Chondrocyte (in vitro differentiated cells): ENCODE data around the gene SENP8. TPM values are rescaled to one million over a fixed set of nuclear protein-coding genes. Genes with fewer than 3 reads are reported as not detected.
A peak's percentile ranks its signal among the peaks of the same experiment; 100 is the strongest.

Source experiments
- DNase-seq: peaks from one replicate; pipeline ENCODE4 v3.0.0; 2021; ENCODE audit warnings: mixed read lengths, low spot score
- H3K27ac Mint-ChIP-seq: one replicate; pipeline ENCODE4 v1.8.0; 2021; ENCODE audit warnings: mild to moderate bottlenecking, moderate library complexity, mixed read lengths; ENCODE audit not compliant: unreplicated experiment
- H3K27me3 Mint-ChIP-seq: 2 replicates; pipeline ENCODE4 v1.8.0; 2021; ENCODE audit warnings: low read depth, mixed read lengths
- H3K36me3 Mint-ChIP-seq: 2 replicates; pipeline ENCODE4 v1.8.0; 2021; ENCODE audit warnings: low read depth, mixed read lengths
- H3K4me1 Mint-ChIP-seq: 2 replicates; pipeline ENCODE4 v1.8.0; 2021; ENCODE audit warnings: low read depth, mild to moderate bottlenecking, mixed read lengths
- H3K4me3 Mint-ChIP-seq: one replicate; pipeline ENCODE4 v1.8.0; 2021; ENCODE audit warnings: mild to moderate bottlenecking, moderate library complexity, mixed read lengths; ENCODE audit not compliant: unreplicated experiment
- H3K9me3 Mint-ChIP-seq: 2 replicates; pipeline ENCODE4 v1.8.0; 2021; ENCODE audit warnings: low read depth, mixed read lengths
- CTCF ChIP-seq: fragments of 200-600 bp; sonication (generic); IDR thresholded peaks from 2 replicates; pipeline ENCODE4 v1.5.0; 2021; ENCODE audit warnings: antibody characterized with exemption, mild to moderate bottlenecking, moderate library complexity
- total RNA-seq: library from RNA; stranded (reverse); gene quantifications from 3 replicates; pipeline ENCODE4 v1.2.1, GENCODE V29; 2021

SENP8 gene
- total RNA-seq, 1 donor from 2014 or later = 2.9 TPM

- no peaks in the 10 kb centered on the region for H3K9me3 Mint-ChIP-seq
- no peak for DNase-seq
- no peaks in the 10 kb centered on the region for H3K36me3 Mint-ChIP-seq
- H3K27me3 Mint-ChIP-seq = no peaks in the 10 kb centered on the region
- H3K4me1 Mint-ChIP-seq = peaks cover 12% of the 10 kb centered on the region
- peak overlapping the region; percentile 80 for H3K27ac Mint-ChIP-seq
- H3K4me3 Mint-ChIP-seq = peak overlapping the region; percentile 71
- peak; percentile 94 for TF ChIP-seq CTCF
Measured at GRCh38 chr15:72155635-72156616, 37.7 kb downstream of the SENP8 start.

DNA sequence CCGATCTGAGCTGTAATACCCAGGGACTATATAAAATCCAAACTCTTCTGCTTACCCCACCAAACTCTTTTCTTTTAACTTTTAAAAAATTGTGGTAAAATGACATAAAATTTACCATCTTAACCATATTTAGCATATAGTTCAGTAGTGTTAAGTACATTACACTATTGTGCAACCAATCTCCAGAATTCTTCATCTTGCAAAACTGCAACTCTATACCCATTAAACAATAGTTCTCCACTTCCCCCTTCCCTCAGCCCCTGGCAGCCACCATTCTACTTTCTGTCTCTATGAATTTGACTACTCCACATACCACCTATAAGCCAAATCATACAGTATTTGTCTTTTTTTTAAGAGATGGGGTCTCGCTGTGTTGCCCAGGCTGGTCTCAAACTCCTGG is 38.7 kb downstream of the SENP8 start:
- no peak overlapping the region for H3K4me3 Mint-ChIP-seq
- H3K27ac Mint-ChIP-seq = no peak overlapping the region
- TF ChIP-seq CTCF = no peak
- no peaks in the 10 kb centered on the region for H3K36me3 Mint-ChIP-seq
- no peaks in the 10 kb centered on the region for H3K27me3 Mint-ChIP-seq
- H3K9me3 Mint-ChIP-seq = no peaks in the 10 kb centered on the region
- no peak for DNase-seq
- H3K4me1 Mint-ChIP-seq = peaks cover 12% of the 10 kb centered on the region

DNA sequence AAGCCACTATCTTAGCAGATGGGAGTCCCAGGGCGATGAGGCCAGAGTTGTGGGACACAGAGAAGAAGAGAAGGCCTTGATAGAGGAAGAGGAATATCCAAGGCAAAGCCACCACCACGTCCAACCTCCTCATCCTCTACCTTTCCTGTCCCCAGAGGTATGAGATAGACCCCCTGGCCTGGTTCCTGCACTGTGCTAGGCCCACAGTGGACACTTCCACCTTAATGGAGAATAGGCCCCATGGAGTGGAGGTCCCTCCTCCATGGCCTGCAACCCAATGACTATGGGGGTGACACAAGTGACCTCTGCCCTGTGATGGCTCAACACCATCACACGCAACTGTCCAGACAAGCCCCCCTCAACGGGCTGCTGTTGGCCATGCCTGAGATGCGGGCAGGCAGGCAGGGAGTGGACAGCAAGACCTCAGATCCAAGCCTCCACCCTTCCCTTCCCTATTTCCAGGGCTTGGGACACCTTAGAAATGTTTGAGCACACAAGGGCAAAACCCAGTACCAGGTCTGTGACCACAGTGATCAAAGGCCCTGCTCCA is 42.6 kb downstream of the SENP8 start:
- H3K4me1 Mint-ChIP-seq = peaks cover 3% of the 10 kb centered on the region
- H3K27ac Mint-ChIP-seq = no peak overlapping the region
- H3K36me3 Mint-ChIP-seq = no peaks in the 10 kb centered on the region

DNA sequence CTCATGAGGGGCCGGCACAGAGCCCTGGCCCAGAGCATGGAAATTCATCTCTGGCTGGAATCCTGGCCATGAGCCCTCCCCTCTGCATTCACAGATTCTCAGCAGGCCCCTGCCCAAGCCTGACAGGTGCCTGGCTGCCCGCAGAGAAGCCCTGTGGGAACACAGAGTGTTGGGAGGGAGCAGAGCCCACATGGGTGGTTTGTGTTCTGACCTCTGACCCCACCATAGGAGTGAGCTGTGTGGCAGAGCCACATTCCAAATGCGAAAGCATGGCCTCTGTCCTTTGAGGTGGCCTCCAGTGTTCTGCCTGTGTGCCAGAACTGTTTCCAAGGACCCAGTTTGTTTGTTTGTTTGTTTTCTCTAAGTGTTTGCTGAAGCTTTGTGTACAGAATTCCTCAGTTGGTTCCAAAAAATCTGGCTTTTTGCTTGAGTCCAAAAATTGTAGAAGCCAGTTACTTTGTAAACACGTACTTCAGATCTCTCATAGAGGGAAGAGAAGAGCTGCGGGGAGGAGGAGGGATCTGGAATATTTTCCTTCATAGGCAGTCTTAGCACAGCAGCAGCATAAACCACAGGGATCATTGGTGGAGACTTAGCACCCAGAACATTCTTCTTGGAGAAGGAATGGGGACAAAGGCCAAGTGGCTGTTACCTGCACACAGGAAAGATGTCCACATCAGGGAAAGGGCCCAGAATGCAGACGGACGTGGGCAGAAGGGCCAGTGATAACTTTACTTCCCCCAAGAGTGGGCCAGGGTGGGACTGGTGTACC is 43.3 kb downstream of the SENP8 start:
- Mint-ChIP-seq H3K4me3 (no peak overlapping the region), H3K36me3 (no peaks in the 10 kb centered on the region), H3K4me1 (no peaks in the 10 kb centered on the region), H3K27ac (no peak overlapping the region), H3K27me3 (peaks cover 2% of the 10 kb centered on the region), H3K9me3 (no peaks in the 10 kb centered on the region)
- no peak for TF ChIP-seq CTCF
- DNase-seq = no peak

More for the DNA sequence above, 42.6 kb downstream of the SENP8 start:
- DNase-seq = no peak
- no peak overlapping the region for H3K4me3 Mint-ChIP-seq
- no peaks in the 10 kb centered on the region for H3K9me3 Mint-ChIP-seq
- H3K27me3 Mint-ChIP-seq = peaks cover 2% of the 10 kb centered on the region
- no peak for TF ChIP-seq CTCF

GRCh38 chr15:72162569-72162968 is 44.4 kb downstream of the SENP8 start:
- Mint-ChIP-seq H3K4me3 (no peak overlapping the region), H3K36me3 (no peaks in the 10 kb centered on the region), H3K27me3 (peaks cover 2% of the 10 kb centered on the region), H3K27ac (no peak overlapping the region), H3K4me1 (no peaks in the 10 kb centered on the region), H3K9me3 (no peaks in the 10 kb centered on the region)
- DNase-seq = no peak
- no peak for TF ChIP-seq CTCF
